Kidney (tissue), 14 donors: ENCODE results near the gene KCNJ9. TPM values are rescaled to one million over a fixed set of nuclear protein-coding genes. Genes with fewer than 3 reads are reported as not detected.

Experiments used
- DNase-seq, 5 donors: peaks; one replicate each; pipeline ENCODE4 v3.0.0-alpha.2; 2013 to 2020
- FAIRE-seq: peaks from 2 replicates; lab custom pipeline; 2012; peaks lifted over from hg19 to GRCh38; lab: Jason Lieb, UNC
- H3K27ac ChIP-seq, 2 donors: one replicate each; pipeline ENCODE4 v1.7.0; 2013; ENCODE audit warnings: low read depth in 2 of 2, low read length in 2 of 2, inconsistent platforms in 1 of 2
- H3K27me3 ChIP-seq: one replicate; pipeline ENCODE4 v1.7.1; 2013; ENCODE audit warnings: low read length, inconsistent platforms; ENCODE audit not compliant: control insufficient read depth, insufficient read depth
- H3K36me3 ChIP-seq, 3 donors: one replicate each; pipeline versions ENCODE4 v1.7.0 to v1.7.1; 2013; ENCODE audit warnings: low read length in 3 of 3, control low read depth in 1 of 3, inconsistent platforms in 1 of 3; ENCODE audit not compliant: insufficient read depth in 3 of 3, control insufficient read depth in 2 of 3
- H3K4me1 ChIP-seq, 3 donors: one replicate each; pipeline versions ENCODE4 v1.7.0 to v1.7.1; 2013; ENCODE audit warnings: low read length in 3 of 3, inconsistent platforms in 1 of 3, low read depth in 1 of 3; ENCODE audit not compliant: control insufficient read depth in 2 of 3, insufficient read depth in 2 of 3
- H3K4me3 ChIP-seq, 3 donors: one replicate each; pipeline versions ENCODE4 v1.7.0 to v1.8.1; 2013; ENCODE audit warnings: low read length in 3 of 3, control low read depth in 1 of 3, inconsistent platforms in 1 of 3
- H3K9ac ChIP-seq, 3 donors: one replicate each; pipeline versions ENCODE4 v1.7.0 to v1.7.1; 2013; ENCODE audit warnings: low read length in 3 of 3, control low read depth in 1 of 3, inconsistent platforms in 1 of 3
- H3K9me3 ChIP-seq, 3 donors: one replicate each; pipeline versions ENCODE4 v1.7.0 to v1.7.1; 2013; ENCODE audit warnings: low read length in 3 of 3, control low read depth in 1 of 3, inconsistent platforms in 1 of 3; ENCODE audit not compliant: control insufficient read depth in 2 of 3, insufficient read depth in 1 of 3
- CTCF ChIP-seq: IDR thresholded peaks from 3 replicates; pipeline ENCODE4 v1.5.1; 2012; ENCODE audit warnings: mild to moderate bottlenecking, moderate library complexity, borderline replicate concordance; ENCODE audit not compliant: insufficient read depth; ENCODE audit errors: extremely low read depth
- intact Hi-C: fragments of 100-400 bp; cut with DNase I; formaldehyde crosslinking; loops from one replicate; pipeline ENCODE4 v1.11.1; 2022
- polyA plus RNA-seq: library from polyadenylated mRNA; stranded (reverse); fragments of 350-450 nt; fragmentation: Illumina TruSeq; extraction: RNeasy Lipid Tissue Mini Kit (QIAGEN cat#74804); gene quantifications from one replicate; pipeline ENCODE4 v1.2.3, GENCODE V29; 2014; ENCODE audit warnings: low read depth, low replicate concordance; ENCODE audit not compliant: insufficient read depth
- total RNA-seq: library from RNA; stranded (reverse); fragmentation: NEBNext Ultra II Directional; extraction: Animal tissue kit (Norgen Biotek cat#: 25700); gene quantifications from one replicate; pipeline ENCODE4 v1.2.1, GENCODE V29; 2021
- donor health status: control.
- donor health status: control.
- donor health status: control.
- donor health status: control.
- donor health status: control.
- donor health status: DM: yes; HTN: yes; CAD: no.
- donor health status: Normal renal cell carcinoma (clear cell type).

Gene KCNJ9
- total and polyA plus RNA-seq, 2 donors from 2014 or later, result 0.09 TPM; not detected in 1

GRCh38 chr1:160131803-160132565 is 50.6 kb downstream of the KCNJ9 start:
- Histone ChIP-seq H3K9me3 (no peaks in the 10 kb centered on the region), H3K36me3 (no peaks in the 10 kb centered on the region), H3K27me3 (no peaks in the 10 kb centered on the region), H3K4me1 (no peaks in the 10 kb centered on the region), H3K4me3 (no peak overlapping the region), H3K27ac (no peak overlapping the region), H3K9ac (no peak overlapping the region)
- intact Hi-C loops, result no loop called here
- FAIRE-seq, result no peak
- DNase-seq, result peak in 1 of 5 donors; percentile 1
- TF ChIP-seq CTCF, result no peak

- no peaks in the 10 kb centered on the region for H3K36me3 ChIP-seq
- no peak for TF ChIP-seq CTCF
- no peak overlapping the region for H3K27ac ChIP-seq
- no peaks in the 10 kb centered on the region for H3K27me3 ChIP-seq
- H3K9ac ChIP-seq, result no peak overlapping the region
- FAIRE-seq, result no peak
- no peaks in the 10 kb centered on the region for H3K9me3 ChIP-seq
- peak in 1 of 5 donors; percentile 14 for DNase-seq
- H3K4me3 ChIP-seq, result no peak overlapping the region
- intact Hi-C loops, result no loop called here
- no peaks in the 10 kb centered on the region for H3K4me1 ChIP-seq
These were observed 52.8 kb downstream of the KCNJ9 start for GRCh38 chr1:160133990-160134770.

- Histone ChIP-seq H3K4me3 (no peak overlapping the region), H3K27me3 (no peaks in the 10 kb centered on the region), H3K9ac (no peak overlapping the region), H3K9me3 (no peaks in the 10 kb centered on the region), H3K4me1 (no peaks in the 10 kb centered on the region), H3K36me3 (no peaks in the 10 kb centered on the region), H3K27ac (no peak overlapping the region)
- FAIRE-seq, result no peak
- intact Hi-C loops, result no loop called here
- DNase-seq, result peak in 1 of 5 donors; percentile 47
- TF ChIP-seq CTCF, result no peak
These were observed 53.6 kb downstream of the KCNJ9 start for GRCh38 chr1:160134791-160135572.
